ENCODE results near the gene KIF26B.

KIF26B gene

DNA sequence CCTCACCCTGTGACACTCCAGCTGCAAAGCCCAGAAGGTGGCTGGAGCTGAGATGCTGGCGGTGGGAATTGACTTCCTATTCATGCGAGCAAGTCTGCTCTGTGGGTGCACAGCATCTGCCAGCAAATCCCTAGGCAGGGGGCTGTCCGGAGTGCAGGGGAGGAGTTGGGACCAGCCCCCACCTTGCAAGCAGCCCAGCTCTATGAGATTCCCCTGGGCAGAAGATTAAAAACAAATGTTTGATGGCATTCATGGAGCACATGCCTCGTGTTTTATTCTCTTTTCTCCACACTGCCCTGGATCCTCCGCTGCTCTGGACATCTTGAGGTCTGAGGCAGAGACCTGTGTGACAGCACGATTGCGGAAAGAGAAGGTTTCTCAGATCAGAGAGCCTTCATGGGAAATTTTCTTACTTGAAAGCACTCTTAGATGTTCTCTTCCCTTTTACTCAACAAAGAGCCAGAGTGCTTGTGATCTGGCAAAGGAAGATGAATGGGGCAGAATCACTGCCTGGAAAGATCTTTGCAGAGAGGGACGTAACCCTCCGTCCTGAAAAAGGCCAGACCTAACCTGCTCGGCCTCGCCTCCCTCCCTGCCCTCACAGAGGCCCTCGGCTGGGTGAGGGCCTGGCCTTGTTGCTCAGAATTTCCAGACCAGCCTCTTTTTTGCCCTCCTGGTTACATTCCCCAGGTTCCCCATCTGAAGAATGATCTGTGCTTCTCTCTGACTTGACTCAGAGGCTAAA, 597.1 kb downstream of the KIF26B start:
- no peak for DNase-seq (ENCODE audit: low read depth)

DNA sequence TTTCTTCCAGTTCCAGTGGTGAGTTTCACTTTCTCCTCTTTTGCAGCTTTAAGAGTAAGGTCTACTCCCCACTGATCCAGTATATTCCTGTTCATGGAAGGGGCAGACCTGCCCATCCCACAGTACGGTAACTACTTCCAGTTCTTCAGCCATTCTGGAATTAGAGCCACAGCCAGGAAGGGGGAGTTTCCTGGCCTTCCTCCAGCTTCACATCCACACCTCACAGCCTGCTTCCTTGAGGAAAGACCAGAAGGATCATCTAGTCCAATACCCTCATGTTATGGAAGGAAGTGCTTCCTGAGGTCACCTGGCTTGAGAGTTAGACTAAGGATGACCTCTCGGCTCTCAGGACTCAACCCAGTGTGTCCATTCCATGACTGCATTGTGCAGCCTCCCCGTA, 597.8 kb downstream of the KIF26B start:
- no peak for DNase-seq (ENCODE audit: low read depth)

DNA sequence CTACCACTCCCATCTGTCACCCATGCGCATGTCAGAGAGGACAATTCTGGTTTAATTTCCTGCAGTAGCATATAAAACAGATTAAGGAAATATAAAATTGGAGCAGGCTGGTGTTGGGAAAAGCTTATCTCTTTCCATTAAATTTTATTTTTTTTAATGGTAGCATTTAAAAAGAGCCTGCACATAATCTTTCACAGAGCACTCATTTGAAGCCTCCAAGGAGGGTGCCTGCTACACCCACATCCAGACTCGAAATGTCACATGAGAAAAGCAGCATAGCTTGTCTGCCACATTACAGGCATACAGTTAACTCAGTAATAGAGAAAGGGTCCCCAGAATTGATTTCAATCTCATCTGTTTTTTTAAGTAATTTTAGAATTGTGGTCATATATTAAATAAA, 599.0 kb downstream of the KIF26B start:
- DNase-seq (ENCODE audit: low read depth), result no peak

DNA sequence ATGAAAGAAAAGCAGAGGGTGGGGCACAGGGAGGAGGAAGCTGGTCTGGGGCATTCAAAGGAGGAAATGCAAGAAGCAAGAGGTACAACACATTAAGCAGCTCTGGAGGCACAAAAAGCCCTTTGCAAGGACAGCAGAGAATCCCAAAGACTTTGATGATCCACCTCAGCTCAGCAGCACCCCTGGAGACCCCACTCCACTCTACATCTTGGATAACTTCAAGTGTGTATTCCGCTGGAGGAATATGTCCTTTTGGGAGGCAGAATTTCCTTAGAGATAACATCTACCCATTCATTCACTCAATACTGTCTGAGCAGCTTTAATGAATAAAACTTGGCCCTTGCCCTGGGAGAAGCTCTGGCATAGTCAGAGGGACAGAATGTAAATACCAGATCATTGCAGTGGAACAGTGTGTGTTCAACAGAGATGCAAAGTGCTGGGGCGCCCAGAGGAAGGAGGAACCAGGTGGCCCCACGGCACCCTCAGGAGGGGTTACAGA, 599.7 kb downstream of the KIF26B start:
- no peak for DNase-seq (ENCODE audit: low read depth)

All from activated T-cell treated with anti-CD3 and anti-CD28 coated beads for 48 hours (primary cell).